HG03469 (cell line): ENCODE data around the gene SSR4.

Source experiments
- ATAC-seq: cut with Tn5 transposase; IDR thresholded peaks from one replicate; pipeline ENCODE4 v1.9.1; 2021; ENCODE audit warnings: mild to moderate bottlenecking, moderate library complexity, moderate number of reproducible peaks; ENCODE audit not compliant: unreplicated experiment

SSR4 gene

GRCh38 chrX:153769158-153769864, 25.2 kb upstream of the SSR4 start:
- no peak for ATAC-seq

GRCh38 chrX:153769865-153770600, 24.4 kb upstream of the SSR4 start:
- no peak for ATAC-seq

DNA sequence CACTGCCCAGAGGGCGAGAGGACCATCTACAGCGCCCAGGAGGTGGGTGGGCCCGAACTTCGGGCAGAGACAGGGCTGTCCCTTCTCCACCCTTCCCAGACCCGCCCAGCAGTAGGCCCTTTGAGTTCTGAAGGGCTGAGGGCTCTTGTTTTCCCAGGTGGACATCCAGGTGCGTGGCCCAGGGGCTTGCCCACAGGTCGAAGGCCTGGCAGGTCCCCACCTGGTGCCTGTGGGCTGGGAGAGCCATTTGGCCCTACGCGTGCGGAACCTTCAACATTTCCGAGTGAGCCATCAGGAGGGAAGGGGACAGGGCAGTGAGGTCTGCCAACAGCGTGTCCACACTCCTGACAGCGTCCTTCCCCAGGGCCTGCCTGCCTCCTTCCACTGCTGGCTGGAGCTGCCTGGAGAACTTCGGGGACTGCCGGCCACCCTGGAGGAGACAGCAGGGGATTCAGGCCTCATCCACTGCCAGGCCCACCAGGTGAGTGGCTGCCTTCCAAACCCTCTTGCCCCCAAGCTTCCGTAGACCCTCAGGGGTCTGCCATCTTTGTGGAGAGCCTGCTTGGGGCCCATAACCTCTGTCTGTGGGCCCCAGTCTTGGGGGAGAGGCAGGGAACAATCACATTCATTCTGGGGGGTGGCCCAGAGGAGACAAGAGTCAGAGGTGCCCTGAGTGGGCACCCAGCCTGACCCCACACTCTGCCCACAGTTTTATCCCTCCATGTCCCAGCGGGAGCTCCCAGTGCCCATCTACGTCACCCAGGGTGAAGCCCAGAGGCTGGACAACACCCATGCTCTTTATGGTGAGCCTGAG, 23.7 kb upstream of the SSR4 start:
- no peak for ATAC-seq

DNA sequence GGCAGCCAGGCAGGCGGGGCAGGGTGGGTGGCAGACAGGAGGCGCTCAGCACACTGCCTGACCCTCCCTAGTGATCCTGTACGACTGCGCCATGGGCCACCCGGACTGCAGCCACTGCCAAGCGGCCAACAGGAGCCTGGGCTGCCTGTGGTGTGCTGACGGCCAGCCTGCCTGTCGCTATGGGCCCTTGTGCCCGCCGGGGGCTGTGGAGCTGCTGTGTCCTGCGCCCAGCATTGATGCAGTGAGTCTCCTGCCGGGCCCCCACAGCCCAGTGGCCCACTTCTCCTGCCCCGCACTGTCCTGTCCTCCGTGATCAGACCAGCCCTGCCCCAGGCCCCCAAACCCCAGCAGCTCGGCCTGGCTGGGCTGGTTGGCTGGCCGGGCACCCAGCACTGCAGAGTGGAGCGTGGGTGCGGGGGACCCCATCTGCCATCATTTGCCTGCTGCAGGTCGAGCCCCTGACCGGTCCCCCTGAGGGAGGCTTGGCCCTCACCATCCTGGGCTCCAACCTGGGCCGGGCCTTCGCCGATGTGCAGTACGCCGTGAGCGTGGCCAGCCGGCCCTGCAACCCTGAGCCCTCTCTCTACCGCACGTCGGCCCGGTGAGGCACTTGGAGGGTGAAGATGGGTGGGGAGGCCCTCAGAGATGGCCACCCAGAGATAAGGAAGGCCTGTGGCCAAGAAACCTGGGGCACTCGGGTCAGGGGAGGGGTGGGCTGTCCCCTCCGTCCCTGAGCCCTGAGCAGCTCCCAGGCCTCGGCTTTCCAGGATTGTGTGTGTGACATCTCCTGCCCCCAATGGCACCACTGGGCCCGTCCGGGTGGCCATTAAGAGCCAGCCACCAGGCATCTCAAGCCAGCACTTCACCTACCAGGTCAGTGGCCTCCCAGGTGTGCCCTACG, 22.8 kb upstream of the SSR4 start:
- ATAC-seq: no peak

DNA sequence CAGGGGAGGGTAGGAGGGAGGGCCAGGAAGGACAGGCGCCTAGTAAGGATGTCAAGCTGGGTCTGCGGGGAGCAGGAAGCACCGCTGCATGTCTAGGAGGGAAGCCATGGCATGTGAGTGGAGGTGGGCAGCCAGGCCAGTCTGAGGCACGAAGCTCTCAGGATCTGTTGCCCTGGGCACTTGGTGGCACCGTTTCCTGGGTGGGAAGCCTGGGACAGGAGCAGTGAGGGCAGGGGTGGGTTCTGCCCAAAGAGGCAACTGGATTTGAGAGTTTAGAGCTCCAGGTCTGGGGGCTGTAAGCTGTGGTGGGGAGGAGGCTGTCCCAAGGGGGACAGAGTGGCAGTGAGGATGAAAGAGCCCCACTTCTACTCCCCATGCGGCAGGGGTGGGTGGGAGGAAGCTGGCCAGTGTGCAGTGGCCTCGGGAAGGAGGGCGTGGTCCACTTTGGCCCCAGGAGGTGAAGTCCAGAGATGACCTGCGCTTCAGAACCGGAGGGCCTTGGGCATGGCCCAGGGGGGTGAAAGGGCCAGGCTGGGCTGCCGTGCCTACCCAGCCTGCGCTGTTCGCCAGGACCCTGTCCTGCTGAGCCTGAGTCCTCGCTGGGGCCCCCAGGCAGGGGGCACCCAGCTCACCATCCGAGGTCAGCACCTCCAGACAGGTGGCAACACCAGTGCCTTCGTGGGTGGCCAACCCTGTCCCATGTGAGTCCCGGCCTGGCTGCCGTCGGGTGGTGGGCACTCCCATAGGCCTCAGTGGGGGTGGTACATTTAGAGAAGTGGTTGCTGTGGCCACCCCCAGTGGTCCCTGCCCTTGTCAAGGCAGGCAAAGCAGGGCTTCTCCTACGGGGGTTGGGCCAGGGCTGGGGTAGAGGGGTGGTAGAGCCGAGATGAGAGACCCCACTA, 21.9 kb upstream of the SSR4 start:
- ATAC-seq: no peak

DNA sequence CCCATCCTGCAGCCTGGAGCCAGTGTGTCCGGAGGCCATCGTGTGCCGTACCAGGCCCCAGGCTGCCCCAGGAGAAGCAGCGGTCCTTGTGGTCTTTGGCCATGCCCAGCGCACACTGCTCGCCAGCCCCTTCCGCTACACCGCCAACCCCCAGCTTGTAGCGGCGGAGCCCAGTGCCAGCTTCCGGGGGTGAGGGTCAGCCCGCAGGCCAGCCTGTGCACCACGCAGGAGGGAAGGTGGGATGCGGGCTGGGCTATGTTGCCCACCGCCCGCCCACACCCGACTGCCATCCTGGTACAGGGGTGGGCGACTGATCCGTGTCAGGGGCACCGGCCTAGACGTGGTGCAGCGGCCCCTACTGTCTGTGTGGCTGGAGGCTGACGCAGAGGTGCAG, 21.3 kb upstream of the SSR4 start:
- no peak for ATAC-seq

- ATAC-seq: no peak
These were observed 20.5 kb upstream of the SSR4 start for GRCh38 chrX:153773741-153774575.

- ATAC-seq: no peak
These were observed 19.7 kb upstream of the SSR4 start for GRCh38 chrX:153774576-153775292.

DNA sequence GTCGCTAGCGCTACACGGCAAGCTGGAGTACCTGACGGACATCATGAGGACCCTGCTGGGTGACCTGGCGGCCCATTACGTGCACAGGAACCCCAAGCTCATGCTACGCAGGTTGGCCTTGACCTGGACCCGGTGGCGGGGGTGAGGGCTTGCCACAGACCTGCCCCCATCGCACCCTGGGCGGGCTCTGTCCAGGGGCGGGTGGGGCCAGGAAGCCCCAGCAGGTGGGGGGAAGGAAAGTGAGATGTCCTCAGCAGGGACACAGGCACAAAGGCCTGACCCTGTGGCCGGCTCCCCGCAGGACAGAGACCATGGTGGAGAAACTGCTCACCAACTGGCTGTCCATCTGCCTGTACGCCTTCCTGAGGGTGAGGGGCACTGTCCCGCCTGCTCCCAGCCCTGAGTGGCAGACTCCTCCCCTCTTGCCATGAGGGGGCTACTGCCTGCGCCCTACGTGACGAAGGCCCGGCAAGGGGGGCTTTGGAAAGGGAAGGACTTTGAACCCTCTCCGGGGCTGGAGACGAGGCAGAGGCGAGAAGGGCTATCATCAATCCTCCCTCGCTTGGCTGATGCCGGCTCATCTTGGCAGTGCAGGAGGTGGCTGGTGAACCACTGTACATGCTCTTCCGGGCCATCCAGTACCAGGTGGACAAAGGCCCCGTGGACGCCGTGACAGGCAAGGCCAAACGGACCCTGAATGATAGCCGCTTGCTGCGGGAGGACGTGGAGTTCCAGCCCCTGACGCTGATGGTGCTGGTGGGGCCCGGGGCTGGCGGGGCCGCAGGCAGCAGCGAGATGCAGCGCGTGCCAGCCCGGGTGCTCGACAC, 19.0 kb upstream of the SSR4 start:
- no peak for ATAC-seq

DNA sequence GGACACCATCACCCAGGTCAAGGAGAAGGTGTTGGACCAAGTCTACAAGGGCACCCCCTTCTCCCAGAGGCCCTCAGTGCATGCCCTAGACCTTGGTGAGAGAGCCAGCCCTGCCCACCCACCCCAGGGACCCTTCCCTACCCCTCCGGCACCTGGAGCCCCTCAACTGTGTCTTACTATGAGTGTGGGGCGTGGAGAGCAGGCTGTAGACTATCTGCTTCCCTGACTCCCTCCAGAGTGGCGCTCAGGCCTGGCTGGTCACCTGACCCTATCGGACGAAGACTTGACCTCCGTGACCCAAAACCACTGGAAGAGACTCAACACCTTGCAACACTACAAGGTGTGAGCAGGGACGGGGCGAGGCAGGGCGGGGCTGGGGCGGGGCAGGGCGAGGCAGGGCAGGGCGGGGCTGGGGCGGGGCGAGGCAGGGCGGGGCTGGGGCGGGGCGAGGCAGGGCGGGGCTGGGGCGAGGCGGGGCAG, 18.3 kb upstream of the SSR4 start:
- ATAC-seq: no peak

GRCh38 chrX:153776611-153777045, 17.8 kb upstream of the SSR4 start:
- ATAC-seq: no peak

DNA sequence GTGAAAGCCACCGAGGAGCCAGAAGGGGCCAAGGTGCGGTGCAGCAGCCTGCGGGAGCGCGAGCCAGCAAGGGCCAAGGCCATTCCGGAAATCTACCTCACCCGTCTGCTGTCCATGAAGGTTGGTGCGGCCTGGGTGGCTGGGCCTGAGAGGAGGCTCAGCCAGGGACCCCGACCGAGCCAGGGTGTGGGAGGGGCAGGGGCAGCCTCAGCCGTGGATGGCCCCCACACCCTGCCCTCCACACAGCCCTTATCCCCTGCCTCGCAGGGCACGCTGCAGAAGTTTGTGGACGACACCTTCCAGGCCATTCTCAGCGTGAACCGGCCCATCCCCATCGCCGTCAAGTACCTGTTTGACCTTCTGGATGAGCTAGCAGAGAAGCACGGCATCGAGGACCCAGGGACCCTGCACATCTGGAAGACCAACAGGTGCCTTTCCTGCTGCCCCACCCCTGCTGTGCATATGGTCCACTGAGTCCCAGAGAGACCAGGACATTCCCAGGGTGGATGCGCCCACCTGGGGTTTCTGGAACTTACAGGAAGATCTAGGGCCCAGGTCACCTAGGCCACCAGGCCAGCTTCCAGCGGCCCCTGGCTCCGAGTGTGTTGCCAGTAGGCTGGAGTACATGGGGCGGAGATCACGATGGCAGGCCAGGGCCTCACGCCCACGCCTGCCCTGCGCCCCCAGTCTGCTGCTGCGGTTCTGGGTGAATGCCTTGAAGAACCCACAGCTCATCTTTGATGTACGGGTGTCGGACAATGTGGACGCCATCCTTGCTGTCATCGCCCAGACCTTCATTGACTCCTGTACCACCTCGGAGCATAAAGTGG, 17.0 kb upstream of the SSR4 start:
- ATAC-seq: no peak

DNA sequence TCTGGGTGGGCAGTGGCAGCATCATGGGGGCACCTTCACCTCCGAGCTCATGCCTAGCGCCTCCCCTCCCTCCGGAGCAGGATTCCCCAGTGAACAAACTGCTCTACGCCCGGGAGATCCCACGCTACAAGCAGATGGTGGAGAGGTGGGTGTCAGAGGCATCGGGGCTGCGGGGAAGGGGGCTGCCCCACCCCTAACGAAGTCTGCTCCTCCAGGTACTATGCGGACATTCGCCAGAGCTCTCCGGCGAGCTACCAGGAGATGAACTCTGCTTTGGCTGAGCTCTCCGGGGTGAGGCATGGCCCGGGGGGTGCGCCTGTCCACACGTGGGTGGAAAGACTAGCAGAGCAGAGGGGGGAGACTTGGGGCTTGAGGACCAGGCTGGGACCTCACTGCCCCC, 16.3 kb upstream of the SSR4 start:
- no peak for ATAC-seq

DNA sequence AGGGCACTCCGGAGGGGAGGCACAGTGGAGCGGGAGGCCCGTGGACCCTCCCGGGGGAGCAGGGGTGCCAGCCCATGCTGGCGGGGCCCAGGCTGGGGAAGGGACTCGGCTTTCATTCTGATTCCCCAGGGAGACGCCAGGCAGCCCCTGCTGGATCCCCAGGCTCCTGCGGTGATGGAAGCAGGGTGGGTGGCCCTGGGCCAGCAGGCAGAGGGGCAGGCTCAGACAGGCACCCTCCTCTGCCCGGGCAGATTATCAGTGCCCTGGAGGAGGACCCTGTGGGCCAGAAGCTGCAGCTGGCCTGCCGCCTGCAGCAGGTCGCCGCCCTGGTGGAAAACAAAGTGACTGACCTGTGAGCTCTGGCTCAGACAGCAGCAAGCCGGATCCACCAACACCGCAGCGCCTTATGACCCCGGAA, 15.8 kb upstream of the SSR4 start:
- ATAC-seq: no peak

GRCh38 chrX:153779891-153780677, 14.4 kb upstream of the SSR4 start:
- no peak for ATAC-seq
